Measurements from ENCODE around the gene MED12L.

Gene MED12L

GRCh38 chr3:151468284-151468917, 382.9 kb downstream of the MED12L start:
- no peak for TF ChIP-seq TAF1 (IDR thresholded peaks at IDR 0.05; ENCODE audit: borderline replicate concordance, insufficient read depth, low read length)
- TF ChIP-seq POLR2AphosphoS5 (IDR thresholded peaks at IDR 0.05; ENCODE audit: low read depth, low read length): no peak

DNA sequence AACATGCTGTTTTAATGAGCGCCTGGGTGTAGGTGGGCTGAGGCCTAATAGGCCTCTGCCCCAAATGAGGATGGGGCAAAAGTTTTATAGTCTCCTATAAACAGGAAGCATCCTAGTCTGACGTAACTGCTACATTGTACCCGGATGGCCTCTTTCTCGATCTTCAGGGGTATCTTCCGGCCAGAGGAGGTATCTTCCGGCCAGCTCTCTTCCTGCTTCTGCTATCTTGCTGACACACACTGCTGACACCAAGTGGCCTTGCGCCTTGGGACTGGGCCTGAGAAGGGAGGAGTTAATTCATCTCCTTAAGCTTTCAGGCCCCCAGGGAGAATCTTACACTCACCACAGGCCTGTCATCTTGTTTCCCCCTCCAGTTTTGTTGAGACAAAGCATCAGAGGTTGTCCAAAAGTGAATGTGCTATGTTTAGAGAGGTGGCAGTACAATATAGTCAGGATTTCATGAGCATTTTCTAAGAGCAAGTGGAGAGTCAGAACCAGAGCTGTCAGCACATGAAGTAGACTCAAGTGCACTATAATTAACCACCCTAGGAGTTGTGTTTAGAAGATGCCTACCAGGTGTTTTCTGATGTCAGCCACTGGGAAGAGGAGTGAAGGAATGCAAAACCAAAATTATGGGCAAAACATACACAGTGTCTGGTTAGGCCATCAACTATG, 391.0 kb downstream of the MED12L start:
- TF ChIP-seq REST (IDR thresholded peaks at IDR 0.05; ENCODE audit: insufficient read depth in 1 of 2, low read depth in 2 of 2, low read length in 2 of 2) (no peak), FOXP2 (optimal IDR thresholded peaks at IDR 0.05; ENCODE audit: borderline replicate concordance, extremely low read depth, extremely low read length, insufficient read depth) (no peak), TAF1 (IDR thresholded peaks at IDR 0.05; ENCODE audit: borderline replicate concordance, insufficient read depth, low read length) (no peak), SIN3A (IDR thresholded peaks at IDR 0.05; ENCODE audit: borderline replicate concordance, insufficient read depth, low read length) (no peak), POLR2AphosphoS5 (IDR thresholded peaks at IDR 0.05; ENCODE audit: low read depth, low read length) (no peak)

DNA sequence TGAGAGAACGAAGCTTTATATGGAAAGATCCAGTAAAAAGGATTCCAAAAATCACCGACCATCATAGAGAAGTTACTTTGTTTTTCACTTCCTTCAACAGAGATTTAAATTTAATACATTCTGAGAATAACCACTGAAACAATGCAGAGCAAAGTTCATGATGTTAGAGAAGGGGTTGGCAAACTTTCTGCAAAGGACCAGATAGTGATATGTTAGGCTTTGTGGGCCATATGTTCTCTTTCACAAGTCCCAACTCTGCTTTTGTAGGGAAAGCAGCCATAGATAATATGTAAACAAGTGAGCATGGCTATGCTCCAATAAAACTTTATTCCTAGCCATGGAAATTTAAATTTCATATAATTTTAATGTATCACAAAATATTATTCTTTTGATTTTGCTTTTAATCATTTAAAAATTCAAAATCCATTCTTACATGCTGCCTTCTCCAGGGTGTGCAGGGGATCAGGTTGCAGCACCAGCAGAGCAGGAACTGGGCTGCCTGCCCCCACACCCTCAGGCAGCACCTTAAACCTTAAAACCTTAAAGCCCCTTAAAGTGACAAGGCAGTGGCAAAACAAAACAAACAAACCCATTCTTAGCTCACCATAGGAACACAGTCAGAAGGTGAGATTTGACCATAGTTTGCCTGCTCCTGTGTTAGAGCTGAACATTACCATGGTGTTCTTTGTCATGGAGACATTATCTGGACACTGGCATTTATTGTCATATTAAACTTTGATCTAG, 392.3 kb downstream of the MED12L start:
- TF ChIP-seq REST (IDR thresholded peaks at IDR 0.05; ENCODE audit: insufficient read depth in 1 of 2, low read depth in 2 of 2, low read length in 2 of 2): no peak
- no peak for TF ChIP-seq TAF1 (IDR thresholded peaks at IDR 0.05; ENCODE audit: borderline replicate concordance, insufficient read depth, low read length)
- TF ChIP-seq FOXP2 (optimal IDR thresholded peaks at IDR 0.05; ENCODE audit: borderline replicate concordance, extremely low read depth, extremely low read length, insufficient read depth): no peak
- TF ChIP-seq SIN3A (IDR thresholded peaks at IDR 0.05; ENCODE audit: borderline replicate concordance, insufficient read depth, low read length): no peak
- no peak for TF ChIP-seq POLR2AphosphoS5 (IDR thresholded peaks at IDR 0.05; ENCODE audit: low read depth, low read length)

DNA sequence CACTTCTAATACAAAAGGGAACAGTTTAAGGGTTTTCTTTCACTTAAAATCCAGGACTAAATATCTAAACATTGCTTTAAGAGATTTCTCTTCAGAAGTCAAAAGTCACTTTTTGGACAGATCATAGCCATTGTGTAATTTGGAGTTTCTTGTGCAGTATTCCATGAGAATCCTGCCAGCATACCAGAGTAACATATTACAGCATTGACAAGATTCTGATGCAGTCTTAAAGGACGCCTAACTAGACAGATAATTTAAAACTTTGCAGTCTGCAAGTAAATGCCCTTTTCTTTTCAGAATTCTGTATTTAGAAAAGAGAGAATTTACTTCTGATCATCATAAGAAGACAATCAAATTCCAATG, 392.9 kb downstream of the MED12L start:
- TF ChIP-seq POLR2AphosphoS5 (IDR thresholded peaks at IDR 0.05; ENCODE audit: low read depth, low read length) (no peak), TAF1 (IDR thresholded peaks at IDR 0.05; ENCODE audit: borderline replicate concordance, insufficient read depth, low read length) (no peak)

DNA sequence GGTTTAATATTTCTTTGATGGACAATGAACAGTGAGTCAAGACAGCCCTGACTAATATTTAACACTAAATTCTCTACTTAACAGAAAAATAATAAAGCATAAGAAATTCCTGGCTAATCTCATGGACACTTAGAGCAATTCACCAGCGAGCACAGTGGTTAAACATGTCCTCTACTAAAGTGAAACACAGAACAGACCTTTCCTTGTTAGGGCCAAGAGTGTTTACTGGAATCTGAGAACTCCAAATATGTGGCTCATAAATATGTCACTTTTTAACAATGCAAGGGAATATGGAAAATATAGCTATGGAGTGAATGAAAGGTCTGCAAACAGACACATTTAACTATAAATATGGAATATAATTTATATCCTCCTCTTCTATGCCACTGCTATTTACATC, 394.0 kb downstream of the MED12L start:
- TF ChIP-seq FOXP2 (optimal IDR thresholded peaks at IDR 0.05; ENCODE audit: borderline replicate concordance, extremely low read depth, extremely low read length, insufficient read depth) (no peak), SIN3A (IDR thresholded peaks at IDR 0.05; ENCODE audit: borderline replicate concordance, insufficient read depth, low read length) (no peak), REST (IDR thresholded peaks at IDR 0.05; ENCODE audit: insufficient read depth in 1 of 2, low read depth in 2 of 2, low read length in 2 of 2) (no peak), TAF1 (IDR thresholded peaks at IDR 0.05; ENCODE audit: borderline replicate concordance, insufficient read depth, low read length) (no peak), POLR2AphosphoS5 (IDR thresholded peaks at IDR 0.05; ENCODE audit: low read depth, low read length) (no peak)

DNA sequence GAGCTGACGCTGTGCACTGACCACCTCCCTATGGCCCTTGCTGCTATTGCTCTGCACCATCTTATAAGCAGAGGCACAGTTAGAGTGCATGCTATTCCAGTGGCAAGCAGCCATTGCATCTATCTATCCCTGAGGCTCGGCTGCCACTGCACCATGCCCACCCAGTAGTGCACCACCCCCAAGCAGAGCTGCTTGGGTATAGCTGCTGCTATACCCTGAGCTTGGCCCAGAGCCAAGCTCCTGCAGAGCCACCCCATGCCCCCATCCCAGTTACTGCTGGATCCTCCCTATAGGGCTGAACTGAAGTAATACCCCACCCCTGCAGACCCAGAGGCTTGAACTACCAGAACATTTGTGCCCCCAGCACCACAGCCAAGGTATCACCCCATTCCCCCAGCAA, 395.0 kb downstream of the MED12L start:
- TF ChIP-seq REST (IDR thresholded peaks at IDR 0.05; ENCODE audit: insufficient read depth in 1 of 2, low read depth in 2 of 2, low read length in 2 of 2) (no peak), POLR2AphosphoS5 (IDR thresholded peaks at IDR 0.05; ENCODE audit: low read depth, low read length) (no peak), TAF1 (IDR thresholded peaks at IDR 0.05; ENCODE audit: borderline replicate concordance, insufficient read depth, low read length) (no peak)
